CD4-positive, CD25-positive, alpha-beta regulatory T cell (primary cell): ENCODE data around the gene UBE4B. TPM values are rescaled to one million over a fixed set of nuclear protein-coding genes. Genes with fewer than 3 reads are reported as not detected.

ENCODE experiments used
- ATAC-seq, 2 donors: fragments of 150-1000 bp; cut with Tn5 transposase; one replicate each; pipeline ENCODE4 v1.10.0; 2021; ENCODE audit warnings: low read depth in 2 of 2, moderate number of reproducible peaks in 2 of 2, moderate library complexity in 1 of 2
- DNase-seq, 3 donors: peaks; one replicate each; pipeline versions ENCODE4 v3.0.0 to v3.0.0-alpha.2; 2012 to 2022; ENCODE audit warnings: mixed read lengths in 1 of 3
- H3K27ac ChIP-seq: one replicate; pipeline ENCODE4 v1.7.0; 2013; ENCODE audit warnings: mild to moderate bottlenecking, low read length; ENCODE audit not compliant: insufficient read depth, poor library complexity, severe bottlenecking
- H3K27me3 ChIP-seq: one replicate; pipeline ENCODE4 v1.7.0; 2013; ENCODE audit warnings: low read length; ENCODE audit not compliant: control insufficient read depth, insufficient read depth
- H3K36me3 ChIP-seq: one replicate; pipeline ENCODE4 v1.7.0; 2013; ENCODE audit warnings: mild to moderate bottlenecking, low read length, moderate library complexity; ENCODE audit not compliant: control insufficient read depth, insufficient read depth
- H3K4me1 ChIP-seq: 2 replicates; pipeline ENCODE4 v1.7.0; 2013; ENCODE audit warnings: mild to moderate bottlenecking, low read length; ENCODE audit not compliant: insufficient read depth, control insufficient read depth, poor library complexity, severe bottlenecking
- H3K4me3 ChIP-seq: one replicate; pipeline ENCODE4 v1.7.0; 2013; ENCODE audit warnings: low read depth, mild to moderate bottlenecking, low read length, moderate library complexity
- H3K9me3 ChIP-seq, 2 experiments: 1 replicate in 1 of 2; 2 replicates in 1 of 2; pipeline ENCODE4 v1.7.0; 2013; ENCODE audit warnings: low read length in 2 of 2, mild to moderate bottlenecking in 1 of 2, moderate library complexity in 1 of 2; ENCODE audit not compliant: control insufficient read depth in 2 of 2
- H3K27ac Mint-ChIP-seq, 3 donors: one replicate each; pipeline ENCODE4 v1.8.0; 2020 to 2022; ENCODE audit warnings: mild to moderate bottlenecking in 3 of 3, mixed read lengths in 3 of 3, moderate library complexity in 2 of 3
- H3K27me3 Mint-ChIP-seq: one replicate; pipeline ENCODE4 v1.8.0; 2022; ENCODE audit warnings: mild to moderate bottlenecking, mixed read lengths
- H3K36me3 Mint-ChIP-seq: one replicate; pipeline ENCODE4 v1.8.0; 2020; ENCODE audit warnings: mixed read lengths
- H3K4me1 Mint-ChIP-seq, 4 donors: one replicate each; pipeline ENCODE4 v1.8.0; 2020 to 2022; ENCODE audit warnings: mixed read lengths in 4 of 4, mild to moderate bottlenecking in 1 of 4
- H3K4me3 Mint-ChIP-seq, 4 donors: one replicate each; pipeline ENCODE4 v1.8.0; 2020 to 2022; ENCODE audit warnings: mild to moderate bottlenecking in 4 of 4, mixed read lengths in 4 of 4, moderate library complexity in 3 of 4
- H3K9me3 Mint-ChIP-seq, 7 donors: one replicate each; pipeline ENCODE4 v1.8.0; 2020 to 2022; ENCODE audit warnings: mixed read lengths in 7 of 7, mild to moderate bottlenecking in 3 of 7, moderate library complexity in 2 of 7
- polyA plus RNA-seq, 4 donors: library from polyadenylated mRNA; unstranded; fragments of 300-500 nt; fragmentation: Illumina TruSeq; gene quantifications; one replicate each; pipeline ENCODE4 v1.2.3, GENCODE V29; 2021
- total RNA-seq: library from RNA; stranded (reverse); gene quantifications from one replicate; pipeline ENCODE4 v1.2.3, GENCODE V29; 2022

UBE4B gene
- total and polyA plus RNA-seq, 5 donors from 2014 or later, result 8.0 to 38.7 (median 9.3) TPM

- H3K4me1 ChIP-seq, result peaks cover 4% of the 10 kb centered on the region
- Mint-ChIP-seq H3K4me1 (peaks cover 16 to 26% (median 23%) of the 10 kb centered on the region in 4 donors), H3K27ac (peak overlapping the region in 2 of 3 donors; percentile 47 to 68), H3K9me3 (no peaks in the 10 kb centered on the region), H3K36me3 (peaks cover 34% of the 10 kb centered on the region), H3K4me3 (peak overlapping the region in 1 of 4 donors; percentile 5), H3K27me3 (no peaks in the 10 kb centered on the region)
- peak in 1 of 3 donors; percentile 48 for DNase-seq
- no peaks in the 10 kb centered on the region for H3K9me3 ChIP-seq
- no peak overlapping the region for H3K4me3 ChIP-seq
- peaks cover 22% of the 10 kb centered on the region for H3K36me3 ChIP-seq
- H3K27ac ChIP-seq, result no peak overlapping the region
- no peaks in the 10 kb centered on the region for H3K27me3 ChIP-seq
- ATAC-seq, result peak; percentile 76 to 80
These were observed 41.5 kb downstream of the UBE4B start for GRCh38 chr1:10074059-10074851.

DNA sequence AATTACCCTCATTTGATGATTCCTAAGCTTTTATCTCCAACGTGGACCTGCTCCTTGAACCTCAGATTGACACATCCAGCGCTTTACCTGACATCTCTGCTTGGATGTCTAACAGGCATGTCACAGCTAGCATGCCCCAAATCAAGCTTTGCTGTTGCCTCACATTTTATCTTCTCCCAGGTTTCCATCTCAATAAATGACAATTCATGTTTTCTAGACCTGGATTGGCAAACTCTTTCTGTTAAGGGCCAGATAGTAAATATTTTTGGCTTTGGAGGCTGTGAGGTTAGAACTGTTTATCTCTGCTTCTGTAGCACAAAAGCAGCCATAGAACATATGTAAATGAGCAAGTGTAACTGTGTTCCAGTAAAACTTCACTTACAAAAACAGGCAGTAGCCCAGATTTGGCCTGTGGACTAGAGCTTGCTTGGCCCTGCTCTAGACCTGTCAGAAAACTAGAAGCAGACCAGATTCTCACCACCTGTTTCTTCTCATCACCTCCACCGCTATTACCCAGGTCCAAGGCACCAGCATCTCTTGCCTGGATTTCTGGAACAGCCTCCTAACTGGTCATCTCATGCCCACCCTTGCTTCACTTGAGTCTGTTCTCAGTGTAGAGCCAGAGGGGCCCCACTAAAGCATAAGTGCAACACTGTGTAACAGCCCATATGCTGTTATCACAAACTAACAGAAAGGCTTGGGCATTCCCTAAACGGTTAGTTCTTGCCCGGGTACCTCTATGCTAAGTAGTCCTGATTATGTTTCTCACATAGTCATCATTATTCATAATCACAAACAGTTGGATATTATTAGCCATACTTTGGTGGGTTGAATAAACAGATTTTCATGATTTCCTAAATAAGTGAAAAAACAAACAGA, 42.3 kb downstream of the UBE4B start:
- no peaks in the 10 kb centered on the region for H3K27me3 Mint-ChIP-seq
- Histone ChIP-seq H3K27me3 (no peaks in the 10 kb centered on the region), H3K9me3 (no peaks in the 10 kb centered on the region), H3K4me1 (peaks cover 4% of the 10 kb centered on the region), H3K27ac (no peak overlapping the region), H3K36me3 (peaks cover 22% of the 10 kb centered on the region), H3K4me3 (no peak overlapping the region)
- H3K36me3 Mint-ChIP-seq, result peaks cover 38% of the 10 kb centered on the region
- DNase-seq (no peak), ATAC-seq (no peak)
- H3K9me3 Mint-ChIP-seq, result no peaks in the 10 kb centered on the region
- peak overlapping the region in 1 of 3 donors; percentile 68 for H3K27ac Mint-ChIP-seq
- H3K4me3 Mint-ChIP-seq, result no peak overlapping the region
- H3K4me1 Mint-ChIP-seq, result peaks cover 16 to 26% (median 23%) of the 10 kb centered on the region in 4 donors

DNA sequence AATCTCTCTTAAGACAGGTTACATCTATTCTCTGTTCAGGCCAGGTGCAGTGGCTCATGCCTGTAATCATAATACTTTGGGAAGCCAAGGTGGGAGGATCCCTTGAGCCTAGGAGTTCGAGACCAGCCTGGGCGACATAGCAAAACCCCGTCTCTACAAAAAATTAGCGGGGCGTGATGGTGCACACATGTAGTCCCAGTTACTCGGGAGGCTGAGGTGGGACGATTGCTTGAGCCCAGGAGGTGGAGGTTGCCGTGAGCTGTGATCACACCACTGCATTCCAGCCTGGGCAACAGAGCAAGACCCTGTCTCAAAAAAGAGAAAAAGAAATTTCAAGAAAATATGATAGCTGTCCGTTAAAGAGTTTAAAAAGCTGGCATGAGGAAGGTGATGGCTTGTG, 43.0 kb downstream of the UBE4B start:
- Mint-ChIP-seq H3K4me3 (no peak overlapping the region), H3K9me3 (peaks cover 0 to 4% (median 0%) of the 10 kb centered on the region in 7 donors), H3K27ac (no peak overlapping the region), H3K4me1 (peaks cover 16 to 26% (median 23%) of the 10 kb centered on the region in 4 donors), H3K36me3 (peaks cover 43% of the 10 kb centered on the region), H3K27me3 (no peaks in the 10 kb centered on the region)
- ATAC-seq (no peak), DNase-seq (no peak)
- Histone ChIP-seq H3K36me3 (peaks cover 28% of the 10 kb centered on the region), H3K27me3 (no peaks in the 10 kb centered on the region), H3K4me3 (no peak overlapping the region), H3K4me1 (peaks cover 4% of the 10 kb centered on the region), H3K27ac (no peak overlapping the region), H3K9me3 (no peaks in the 10 kb centered on the region)

DNA sequence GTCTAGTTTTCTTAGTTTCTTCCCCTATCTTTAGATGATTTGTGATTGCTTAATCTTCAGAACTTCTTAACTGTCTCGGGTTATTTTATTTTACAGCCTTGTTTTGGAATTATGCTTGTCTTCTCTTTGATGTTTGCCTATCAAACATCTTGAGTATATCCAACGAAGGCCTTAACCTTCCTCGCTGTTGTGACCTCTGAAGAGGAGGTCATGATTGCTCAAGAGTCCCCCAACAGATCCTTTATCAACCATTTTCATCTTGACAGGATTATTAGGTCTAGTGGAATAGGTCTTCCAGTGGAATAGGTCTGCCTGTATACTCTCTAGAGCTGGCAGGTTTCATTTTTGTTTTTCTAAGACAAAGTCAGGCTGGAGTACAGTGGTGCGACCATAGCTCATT, 45.7 kb downstream of the UBE4B start:
- Mint-ChIP-seq H3K4me1 (peaks cover 20 to 25% (median 25%) of the 10 kb centered on the region in 4 donors), H3K27ac (no peak overlapping the region), H3K4me3 (no peak overlapping the region), H3K36me3 (peaks cover 35% of the 10 kb centered on the region), H3K27me3 (no peaks in the 10 kb centered on the region), H3K9me3 (peaks cover 0 to 4% (median 0%) of the 10 kb centered on the region in 7 donors)
- Histone ChIP-seq H3K36me3 (peaks cover 14% of the 10 kb centered on the region), H3K27ac (no peak overlapping the region), H3K27me3 (no peaks in the 10 kb centered on the region), H3K4me3 (no peak overlapping the region), H3K9me3 (no peaks in the 10 kb centered on the region), H3K4me1 (peaks cover 4% of the 10 kb centered on the region)
- ATAC-seq (no peak), DNase-seq (no peak)

GRCh38 chr1:10080523-10080922, 47.8 kb downstream of the UBE4B start:
- Histone ChIP-seq H3K4me3 (no peak overlapping the region), H3K27me3 (no peaks in the 10 kb centered on the region), H3K9me3 (no peaks in the 10 kb centered on the region), H3K27ac (no peak overlapping the region), H3K4me1 (peaks cover 3% of the 10 kb centered on the region), H3K36me3 (peaks cover 6% of the 10 kb centered on the region)
- Mint-ChIP-seq H3K27ac (peak overlapping the region in 1 of 3 donors; percentile 54), H3K4me1 (peaks cover 16 to 22% (median 20%) of the 10 kb centered on the region in 4 donors), H3K4me3 (no peak overlapping the region), H3K9me3 (peaks cover 0 to 4% (median 0%) of the 10 kb centered on the region in 7 donors), H3K36me3 (peaks cover 27% of the 10 kb centered on the region), H3K27me3 (no peaks in the 10 kb centered on the region)
- ATAC-seq (no peak), DNase-seq (no peak)

- Histone ChIP-seq H3K4me1 (peaks cover 3% of the 10 kb centered on the region), H3K27me3 (no peaks in the 10 kb centered on the region), H3K27ac (no peak overlapping the region), H3K36me3 (peaks cover 6% of the 10 kb centered on the region), H3K9me3 (no peaks in the 10 kb centered on the region), H3K4me3 (no peak overlapping the region)
- DNase-seq (no peak), ATAC-seq (no peak)
- H3K4me3 Mint-ChIP-seq, result no peak overlapping the region
- peak overlapping the region in 2 of 3 donors; percentile 7 to 81 for H3K27ac Mint-ChIP-seq
- H3K4me1 Mint-ChIP-seq, result peaks cover 12 to 27% (median 20%) of the 10 kb centered on the region in 4 donors
- H3K36me3 Mint-ChIP-seq, result peaks cover 28% of the 10 kb centered on the region
- peaks cover 0 to 4% (median 0%) of the 10 kb centered on the region in 7 donors for H3K9me3 Mint-ChIP-seq
- no peaks in the 10 kb centered on the region for H3K27me3 Mint-ChIP-seq
These were observed 50.2 kb downstream of the UBE4B start for GRCh38 chr1:10082785-10083479.

- no peak overlapping the region for H3K4me3 ChIP-seq
- Mint-ChIP-seq H3K9me3 (peaks cover 0 to 4% (median 0%) of the 10 kb centered on the region in 7 donors), H3K36me3 (peaks cover 25% of the 10 kb centered on the region), H3K4me1 (peaks cover 8 to 26% (median 18%) of the 10 kb centered on the region in 4 donors), H3K27me3 (no peaks in the 10 kb centered on the region), H3K4me3 (no peak overlapping the region), H3K27ac (peak overlapping the region in 1 of 3 donors; percentile 34)
- ATAC-seq (no peak), DNase-seq (no peak)
- H3K27ac ChIP-seq, result no peak overlapping the region
- H3K36me3 ChIP-seq, result peaks cover 6% of the 10 kb centered on the region
- no peaks in the 10 kb centered on the region for H3K9me3 ChIP-seq
- peaks cover 3% of the 10 kb centered on the region for H3K4me1 ChIP-seq
- H3K27me3 ChIP-seq, result no peaks in the 10 kb centered on the region
These were observed 51.3 kb downstream of the UBE4B start for GRCh38 chr1:10084045-10084444.
